Myocyte (in vitro differentiated cells): ENCODE results near the gene ARMC2. TPM values are rescaled to one million over a fixed set of nuclear protein-coding genes. Genes with fewer than 3 reads are reported as not detected.
A peak's percentile ranks its signal among the peaks of the same experiment; 100 is the strongest.
"Not testable (repeated sequence)": the region's sequence is repeated elsewhere in the genome, so short reads cannot be mapped to it uniquely, and the experiment has no call there.

Experiments
- DNase-seq: peaks from one replicate; pipeline ENCODE4 v3.0.0-alpha.2; 2012; ENCODE audit warnings: low read depth
- total RNA-seq: library from RNA; depleted of rRNA; stranded (reverse); fragments of >200 nt; gene quantifications from 2 replicates; pipeline ENCODE4 v1.2.3, GENCODE V29; 2014

The ARMC2 gene
- total RNA-seq, 1 donor from 2014 or later: 2.3 TPM

DNA sequence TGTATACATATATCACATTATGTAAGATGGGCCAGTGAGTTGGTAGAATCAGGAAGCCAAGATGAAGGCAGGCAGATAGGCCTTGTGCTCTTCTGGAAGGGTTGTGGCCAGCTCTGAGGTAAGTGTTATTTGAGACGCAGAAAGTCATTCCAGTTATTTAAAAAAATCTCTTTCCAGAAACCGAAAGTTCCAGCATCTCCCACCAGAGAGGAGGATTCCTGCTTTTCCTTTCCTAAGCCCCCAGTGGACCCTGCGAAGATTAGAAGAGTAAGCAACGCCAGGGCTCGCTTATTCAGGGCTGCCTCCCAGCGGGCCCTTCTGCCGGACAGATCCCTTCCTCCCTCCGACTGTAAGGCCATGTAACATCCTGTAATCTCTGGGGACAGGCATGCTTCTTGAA lies 20.4 kb downstream of the ARMC2 start:
- DNase-seq: no peak

DNA sequence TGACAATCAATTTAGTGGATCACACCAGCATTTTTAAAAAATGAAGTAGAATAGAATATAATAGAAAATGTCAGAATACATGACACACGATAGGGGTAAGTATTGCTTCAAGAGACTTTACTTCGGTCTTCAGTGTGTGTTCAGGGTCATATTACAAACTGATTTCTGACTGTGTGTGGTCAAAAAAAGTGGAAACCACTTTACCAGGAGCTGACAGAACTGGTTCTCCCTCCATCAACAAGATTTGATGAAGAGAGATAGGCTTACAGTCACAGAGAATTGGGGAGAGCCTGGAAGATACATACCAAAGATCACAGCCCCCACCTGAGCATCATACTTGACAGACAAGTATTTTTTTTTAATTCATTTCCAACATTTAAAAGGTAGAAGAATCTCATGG lies 21.7 kb downstream of the ARMC2 start:
- DNase-seq: no peak

DNA sequence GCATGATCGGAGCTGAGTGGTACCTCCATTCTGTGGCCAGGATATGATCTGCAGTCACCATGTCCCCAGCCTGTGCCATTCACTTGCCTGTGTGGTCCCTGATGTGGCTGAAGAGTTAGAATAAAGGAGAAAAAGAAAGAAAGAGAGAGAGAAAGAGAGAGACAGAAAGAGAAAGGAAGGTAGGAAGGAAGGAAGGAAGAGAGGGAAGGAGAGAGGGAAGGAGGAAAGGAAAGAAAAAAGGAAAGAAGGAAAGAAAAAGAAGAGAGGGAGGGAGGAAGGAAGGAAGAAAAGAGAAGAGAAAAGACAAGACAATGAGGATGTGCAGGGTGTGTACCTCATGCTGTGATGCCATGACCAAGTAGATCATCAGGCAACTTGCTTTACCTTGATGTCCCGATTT lies 22.1 kb downstream of the ARMC2 start:
- no peak for DNase-seq

GRCh38 chr6:108872141-108872557 lies 23.9 kb downstream of the ARMC2 start:
- peak; percentile 59 for DNase-seq

GRCh38 chr6:108872575-108872974 lies 24.4 kb downstream of the ARMC2 start:
- DNase-seq: no peak

DNA sequence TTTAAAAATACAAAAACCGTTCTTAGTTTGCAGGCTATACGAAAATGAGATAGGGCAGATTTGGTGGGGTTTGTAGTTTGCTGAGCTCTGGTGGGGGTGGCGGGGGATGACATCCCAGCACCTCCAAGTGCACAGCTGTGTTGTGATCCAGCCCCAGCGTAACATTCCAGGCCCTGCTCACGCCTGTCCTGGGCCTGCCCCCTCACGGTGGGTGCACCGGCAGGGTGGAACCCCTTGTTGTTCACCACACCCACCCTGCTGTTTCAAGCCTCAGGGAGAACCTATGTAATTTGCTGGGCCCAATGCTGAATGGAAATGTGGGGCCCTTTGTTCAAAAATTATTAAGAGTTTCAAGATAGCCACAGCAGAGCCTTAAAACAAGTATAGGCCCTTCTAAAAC lies 25.0 kb downstream of the ARMC2 start:
- no peak for DNase-seq

DNA sequence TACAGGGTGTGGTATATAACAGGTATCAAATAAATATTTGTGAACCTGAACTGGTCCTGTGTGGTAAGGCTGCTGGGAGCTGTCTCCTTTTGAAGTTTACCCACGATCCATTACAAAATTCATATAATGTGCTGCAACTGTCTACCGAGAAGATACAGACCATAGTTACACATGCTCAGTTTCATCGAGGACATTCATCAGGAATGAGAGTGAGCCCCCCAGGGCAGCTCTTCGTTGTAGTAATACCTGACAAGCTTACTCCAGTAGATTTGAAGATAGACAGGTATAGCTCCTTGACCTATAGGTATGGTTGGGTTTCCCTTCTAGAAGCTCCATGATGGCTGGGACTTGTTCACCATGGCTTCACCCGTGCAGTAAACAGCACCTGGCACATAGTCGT lies 25.7 kb downstream of the ARMC2 start:
- DNase-seq: no peak

DNA sequence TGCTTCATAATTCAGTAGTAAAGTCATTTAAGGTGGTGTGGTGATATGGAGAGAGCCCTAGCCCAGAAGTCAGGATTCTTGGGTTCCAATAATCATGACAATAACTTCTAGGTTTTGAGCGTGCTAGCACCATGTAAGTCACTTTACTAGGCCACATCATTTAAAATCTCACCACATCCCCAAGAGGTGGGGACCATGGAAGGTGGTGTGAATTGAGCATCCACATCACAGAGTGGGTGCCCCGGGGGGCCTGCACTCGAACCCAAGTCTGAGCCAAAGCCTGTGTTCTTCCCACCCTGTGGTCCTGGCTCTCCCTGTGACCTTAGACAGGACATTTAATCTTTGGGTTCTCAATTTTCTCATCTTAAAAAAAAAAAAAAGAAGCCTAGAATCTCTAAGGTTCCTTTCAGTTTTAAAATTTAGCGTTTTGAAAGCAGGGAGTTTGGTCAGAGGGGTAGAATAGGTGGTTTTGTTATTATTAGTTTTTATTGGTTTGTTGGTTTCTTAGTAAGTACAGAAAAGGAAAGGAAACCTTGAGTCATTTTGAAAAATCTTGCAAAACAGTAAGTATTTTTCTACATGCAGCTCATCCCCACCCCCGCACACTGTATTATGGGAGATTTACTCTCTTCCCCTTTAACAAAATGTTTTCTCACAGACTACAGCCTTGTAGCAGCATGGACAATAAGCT lies 26.4 kb downstream of the ARMC2 start:
- DNase-seq: peak; percentile 26

DNA sequence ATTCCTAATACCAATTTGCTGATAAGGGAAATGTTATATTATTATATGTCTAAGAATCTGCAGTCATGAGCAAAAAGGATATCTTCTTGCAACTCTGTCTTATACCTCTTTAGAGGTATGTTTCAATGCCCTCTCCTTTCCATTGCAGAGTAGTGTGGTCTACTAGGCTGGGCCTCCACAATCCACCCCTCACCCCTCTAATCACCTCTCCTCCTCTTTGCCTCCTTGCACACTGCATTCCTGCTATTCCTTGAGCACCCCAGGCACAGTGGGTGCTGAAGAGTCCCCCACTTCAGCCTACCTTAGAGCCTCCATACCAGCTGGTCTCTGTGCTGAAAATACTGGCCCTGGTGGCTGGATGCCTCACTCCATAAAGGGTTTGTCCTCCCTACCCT lies 26.9 kb downstream of the ARMC2 start:
- DNase-seq: no peak

DNA sequence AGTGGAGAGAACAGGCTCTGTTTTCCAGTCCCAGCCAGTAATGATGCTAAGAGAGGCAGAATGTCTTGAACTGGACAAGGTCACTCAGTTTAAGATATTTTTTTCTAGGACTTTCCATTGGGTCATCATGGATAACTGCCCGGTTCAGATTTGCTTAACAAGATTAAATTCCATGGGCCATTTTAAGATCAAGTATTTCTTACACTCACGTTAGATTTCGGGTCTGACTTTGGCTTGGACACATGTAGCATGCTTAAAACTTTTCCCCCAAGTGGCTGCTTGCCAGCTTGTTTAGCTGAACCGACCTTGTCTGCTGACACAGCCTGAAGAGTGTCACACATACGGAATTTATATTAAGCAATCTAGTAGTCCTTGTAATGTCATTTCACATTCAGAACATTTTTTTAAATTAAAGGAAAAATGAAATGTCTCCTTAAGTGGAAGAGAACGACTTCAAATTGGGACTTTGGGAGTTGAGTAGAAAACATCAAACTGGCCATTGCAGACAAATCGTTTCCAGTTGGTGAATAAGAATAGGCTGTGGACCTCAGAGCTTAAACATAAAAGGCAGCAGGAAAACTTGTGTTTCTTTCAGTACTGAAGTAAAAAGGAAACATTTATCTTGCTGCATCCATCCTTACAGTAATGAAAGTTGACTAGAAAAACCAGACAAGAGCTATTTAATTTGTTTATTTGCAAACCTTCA lies 29.0 kb downstream of the ARMC2 start:
- DNase-seq: peak; percentile 60

- no peak for DNase-seq
These were observed 30.7 kb downstream of the ARMC2 start for GRCh38 chr6:108878942-108879341.

GRCh38 chr6:108883172-108883571 lies 35.0 kb downstream of the ARMC2 start:
- DNase-seq: no peak

GRCh38 chr6:108884211-108885059 lies 36.2 kb downstream of the ARMC2 start:
- no peak for DNase-seq

GRCh38 chr6:108888052-108888451 lies 39.8 kb downstream of the ARMC2 start:
- no peak for DNase-seq

GRCh38 chr6:108888745-108889144 lies 40.5 kb downstream of the ARMC2 start:
- no peak for DNase-seq

- DNase-seq: not testable (repeated sequence)
These were observed 42.7 kb downstream of the ARMC2 start for GRCh38 chr6:108890898-108891297.

DNA sequence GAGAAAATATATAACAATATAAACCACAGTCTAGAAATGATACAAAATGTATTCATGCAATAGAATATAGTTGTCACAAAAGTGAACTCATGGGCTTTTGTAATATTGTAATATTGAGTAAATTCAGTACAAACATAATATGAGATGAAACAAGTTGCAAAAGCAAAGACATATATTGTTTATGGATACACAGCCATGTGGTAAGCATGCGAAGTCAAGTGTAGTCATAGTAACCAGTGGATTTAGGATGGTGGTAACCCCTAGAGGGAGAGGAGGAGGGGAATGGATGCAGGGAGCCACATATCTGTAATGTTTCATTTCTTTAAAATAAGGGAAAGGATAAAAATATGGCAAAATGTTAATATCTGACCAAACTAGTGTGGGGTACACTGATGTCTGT lies 47.3 kb downstream of the ARMC2 start:
- DNase-seq: no peak

GRCh38 chr6:108896111-108896661 lies 48.0 kb downstream of the ARMC2 start:
- DNase-seq: peak; percentile 75

- DNase-seq: peak; percentile 86
These were observed 49.1 kb downstream of the ARMC2 start for GRCh38 chr6:108897371-108897770.

- no peak for DNase-seq
These were observed 54.2 kb downstream of the ARMC2 start for GRCh38 chr6:108902382-108902792.

DNA sequence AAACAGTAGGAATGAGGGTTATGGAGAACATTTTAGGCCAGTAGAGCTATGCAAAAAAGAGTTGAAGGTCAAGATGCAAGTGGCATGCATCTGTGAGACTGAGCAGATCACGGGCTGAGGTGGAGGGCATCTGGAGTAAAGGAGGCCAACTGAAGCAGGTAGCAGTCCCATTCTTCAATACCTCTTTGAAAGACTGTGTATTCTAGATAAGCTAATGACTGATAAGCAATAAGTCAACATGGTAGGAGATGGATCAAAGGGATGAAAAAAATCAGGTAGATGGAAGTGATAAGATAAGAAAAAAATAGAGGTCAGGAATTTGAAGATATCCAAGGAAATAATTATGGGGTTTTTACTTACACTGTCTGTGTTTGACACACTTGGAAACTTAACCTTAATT lies 55.6 kb downstream of the ARMC2 start:
- DNase-seq: no peak

- no peak for DNase-seq
These were observed 56.5 kb downstream of the ARMC2 start for GRCh38 chr6:108904741-108905140.
